ENCODE measurements around the gene NPY5R.

DNA sequence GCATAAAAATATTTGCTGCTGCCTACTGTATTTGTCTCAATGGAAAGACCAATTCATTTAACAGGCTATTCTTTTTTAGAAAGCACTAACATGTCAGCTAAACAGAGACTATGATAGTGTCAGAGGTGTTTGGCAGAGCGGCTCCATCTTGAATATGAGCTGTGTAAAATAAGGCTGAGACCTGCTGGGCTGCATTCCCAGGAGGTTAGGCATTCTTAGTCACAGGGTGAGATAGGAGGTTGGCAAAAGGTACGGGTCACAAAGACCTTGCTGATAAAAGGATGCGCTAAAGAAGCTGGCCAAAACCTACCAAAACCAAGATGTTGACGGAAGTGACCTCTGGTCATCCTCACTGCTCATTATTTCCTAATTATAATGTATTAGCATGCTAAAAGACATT is 41.8 kb downstream of the NPY5R start:
- TF ChIP-seq, protein P1, sequence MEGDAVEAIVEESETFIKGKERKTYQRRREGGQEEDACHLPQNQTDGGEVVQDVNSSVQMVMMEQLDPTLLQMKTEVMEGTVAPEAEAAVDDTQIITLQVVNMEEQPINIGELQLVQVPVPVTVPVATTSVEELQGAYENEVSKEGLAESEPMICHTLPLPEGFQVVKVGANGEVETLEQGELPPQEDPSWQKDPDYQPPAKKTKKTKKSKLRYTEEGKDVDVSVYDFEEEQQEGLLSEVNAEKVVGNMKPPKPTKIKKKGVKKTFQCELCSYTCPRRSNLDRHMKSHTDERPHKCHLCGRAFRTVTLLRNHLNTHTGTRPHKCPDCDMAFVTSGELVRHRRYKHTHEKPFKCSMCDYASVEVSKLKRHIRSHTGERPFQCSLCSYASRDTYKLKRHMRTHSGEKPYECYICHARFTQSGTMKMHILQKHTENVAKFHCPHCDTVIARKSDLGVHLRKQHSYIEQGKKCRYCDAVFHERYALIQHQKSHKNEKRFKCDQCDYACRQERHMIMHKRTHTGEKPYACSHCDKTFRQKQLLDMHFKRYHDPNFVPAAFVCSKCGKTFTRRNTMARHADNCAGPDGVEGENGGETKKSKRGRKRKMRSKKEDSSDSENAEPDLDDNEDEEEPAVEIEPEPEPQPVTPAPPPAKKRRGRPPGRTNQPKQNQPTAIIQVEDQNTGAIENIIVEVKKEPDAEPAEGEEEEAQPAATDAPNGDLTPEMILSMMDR (IDR thresholded peaks at IDR 0.05; ENCODE audit: low read length), result no peak
- no peak for TF ChIP-seq EZH2 (optimal IDR thresholded peaks at IDR 0.05; ENCODE audit: low read depth, low read length)
